ENCODE data around the gene MAP3K9.

The MAP3K9 gene

GRCh38 chr14:70692210-70692609 lies 117.1 kb downstream of the MAP3K9 start:
- TF ChIP-seq, protein P1, sequence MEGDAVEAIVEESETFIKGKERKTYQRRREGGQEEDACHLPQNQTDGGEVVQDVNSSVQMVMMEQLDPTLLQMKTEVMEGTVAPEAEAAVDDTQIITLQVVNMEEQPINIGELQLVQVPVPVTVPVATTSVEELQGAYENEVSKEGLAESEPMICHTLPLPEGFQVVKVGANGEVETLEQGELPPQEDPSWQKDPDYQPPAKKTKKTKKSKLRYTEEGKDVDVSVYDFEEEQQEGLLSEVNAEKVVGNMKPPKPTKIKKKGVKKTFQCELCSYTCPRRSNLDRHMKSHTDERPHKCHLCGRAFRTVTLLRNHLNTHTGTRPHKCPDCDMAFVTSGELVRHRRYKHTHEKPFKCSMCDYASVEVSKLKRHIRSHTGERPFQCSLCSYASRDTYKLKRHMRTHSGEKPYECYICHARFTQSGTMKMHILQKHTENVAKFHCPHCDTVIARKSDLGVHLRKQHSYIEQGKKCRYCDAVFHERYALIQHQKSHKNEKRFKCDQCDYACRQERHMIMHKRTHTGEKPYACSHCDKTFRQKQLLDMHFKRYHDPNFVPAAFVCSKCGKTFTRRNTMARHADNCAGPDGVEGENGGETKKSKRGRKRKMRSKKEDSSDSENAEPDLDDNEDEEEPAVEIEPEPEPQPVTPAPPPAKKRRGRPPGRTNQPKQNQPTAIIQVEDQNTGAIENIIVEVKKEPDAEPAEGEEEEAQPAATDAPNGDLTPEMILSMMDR (conservative IDR thresholded peaks at IDR 0.05; ENCODE audit: low read depth, low read length), result no peak
- DNase-seq (ENCODE audit: low read depth), result peak; percentile 14
- H3K4me3 ChIP-seq (ENCODE audit: low read depth, low read length), result no peak overlapping the region

- no peak for DNase-seq (ENCODE audit: low read depth)
- TF ChIP-seq, protein P1 (conservative IDR thresholded peaks at IDR 0.05; ENCODE audit: low read depth, low read length), result no peak
- H3K4me3 ChIP-seq (ENCODE audit: low read depth, low read length), result no peak overlapping the region
These were observed 123.7 kb downstream of the MAP3K9 start for GRCh38 chr14:70685474-70686197.

DNA sequence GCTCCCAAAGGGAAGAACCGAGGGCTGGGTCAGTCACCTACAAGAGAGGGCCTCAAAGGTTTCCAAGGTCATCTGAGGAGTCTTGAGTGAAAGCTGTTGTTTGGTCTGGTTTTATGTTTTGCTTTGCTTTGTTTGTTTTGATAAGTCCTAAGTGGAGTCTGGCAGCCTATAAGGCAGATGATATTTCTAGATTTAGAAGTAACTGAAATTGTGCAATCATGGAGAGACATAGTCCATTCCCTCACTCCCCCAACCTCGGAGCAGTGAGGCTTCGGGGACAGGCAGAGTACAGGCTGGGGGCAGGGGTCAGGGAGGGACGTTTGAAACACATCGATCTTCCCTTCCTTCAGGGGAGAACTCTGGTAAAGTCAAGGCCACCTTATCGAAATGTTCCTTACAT lies 125.3 kb downstream of the MAP3K9 start:
- TF ChIP-seq, protein P1 (conservative IDR thresholded peaks at IDR 0.05; ENCODE audit: low read depth, low read length), result no peak
- DNase-seq (ENCODE audit: low read depth), result peak; percentile 10
- H3K4me3 ChIP-seq (ENCODE audit: low read depth, low read length), result no peak overlapping the region

GRCh38 chr14:70680748-70681147 lies 128.6 kb downstream of the MAP3K9 start:
- no peak overlapping the region for H3K4me3 ChIP-seq (ENCODE audit: low read depth, low read length)
- TF ChIP-seq, protein P1 (conservative IDR thresholded peaks at IDR 0.05; ENCODE audit: low read depth, low read length), result no peak
- no peak for DNase-seq (ENCODE audit: low read depth)

DNA sequence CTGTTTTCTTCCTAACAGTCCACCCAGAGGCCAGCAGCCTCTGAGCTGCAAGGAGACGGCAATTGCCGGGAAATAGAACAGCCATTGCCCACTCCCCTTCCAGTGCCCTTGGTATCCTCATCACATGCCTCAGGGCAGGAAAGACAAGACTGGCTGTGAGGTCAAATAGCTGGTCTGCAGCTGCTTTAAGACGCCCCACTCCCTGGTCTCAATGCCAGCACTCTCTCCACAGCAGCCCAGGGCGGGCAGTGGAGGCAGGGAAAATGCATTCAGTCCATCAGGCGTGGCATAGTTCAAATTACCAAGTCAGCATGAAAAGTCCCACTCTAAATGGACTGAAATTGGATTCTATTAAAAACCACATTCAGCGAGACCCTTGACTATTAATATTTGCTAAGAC lies 132.0 kb downstream of the MAP3K9 start:
- H3K4me3 ChIP-seq (ENCODE audit: low read depth, low read length), result no peak overlapping the region
- TF ChIP-seq, protein P1 (conservative IDR thresholded peaks at IDR 0.05; ENCODE audit: low read depth, low read length), result no peak
- DNase-seq (ENCODE audit: low read depth), result no peak

All from choroid plexus epithelial cell (primary cell).